Neural progenitor cell (in vitro differentiated cells): ENCODE results near the gene ZNF107. TPM values are rescaled to one million over a fixed set of nuclear protein-coding genes. Genes with fewer than 3 reads are reported as not detected.

Experiments used
- DNase-seq: peaks from one replicate; pipeline ENCODE4 v3.0.0-alpha.2; 2016; ENCODE audit warnings: low spot score
- H2AFZ ChIP-seq: fragments of 200-600 bp; sonication (generic); replicated peaks from 2 replicates; pipeline ENCODE4 v1.6.1; 2016; ENCODE audit warnings: antibody characterized with exemption
- H3F3A ChIP-seq: fragments of 200-600 bp; sonication (generic); 2 replicates; pipeline ENCODE4 v1.6.1; 2016; ENCODE audit warnings: antibody characterized with exemption, low read depth
- H3K27ac ChIP-seq: fragments of 200-600 bp; sonication (generic); 2 replicates; pipeline ENCODE4 v1.5.1; 2016; ENCODE audit warnings: mild to moderate bottlenecking
- H3K27me3 ChIP-seq: fragments of 200-600 bp; sonication (generic); 2 replicates; pipeline ENCODE4 v1.6.1; 2016; ENCODE audit warnings: mild to moderate bottlenecking, moderate library complexity
- H3K36me3 ChIP-seq: fragments of 200-600 bp; sonication (generic); 2 replicates; pipeline ENCODE4 v1.5.1; 2016
- H3K4me1 ChIP-seq: fragments of 200-600 bp; sonication (generic); 2 replicates; pipeline ENCODE4 v1.6.1; 2016; ENCODE audit warnings: mixed run types
- H3K4me2 ChIP-seq: fragments of 200-600 bp; sonication (generic); 2 replicates; pipeline ENCODE4 v1.6.1; 2016
- H3K4me3 ChIP-seq: fragments of 200-600 bp; sonication (generic); 2 replicates; pipeline ENCODE4 v1.5.1; 2016
- H3K79me2 ChIP-seq: fragments of 200-600 bp; sonication (generic); 2 replicates; pipeline ENCODE4 v1.6.1; 2016; ENCODE audit warnings: low read depth
- H3K9ac ChIP-seq: fragments of 200-600 bp; sonication (generic); 2 replicates; pipeline ENCODE4 v1.6.1; 2016
- H3K9me3 ChIP-seq: fragments of 200-600 bp; sonication (generic); 2 replicates; pipeline ENCODE4 v1.5.1; 2016; ENCODE audit warnings: low read depth
- H4K20me1 ChIP-seq: fragments of 200-600 bp; sonication (generic); 2 replicates; pipeline ENCODE4 v1.6.1; 2016; ENCODE audit warnings: low read depth
- H3K27ac Mint-ChIP-seq: 3 replicates; pipeline ENCODE4 v1.8.0; 2021; ENCODE audit warnings: mixed read lengths
- H3K27me3 Mint-ChIP-seq: 2 replicates; pipeline ENCODE4 v1.8.0; 2022; ENCODE audit warnings: low read depth, mild to moderate bottlenecking, inconsistent platforms, moderate library complexity, mixed read lengths; ENCODE audit not compliant: insufficient read depth
- H3K36me3 Mint-ChIP-seq: 3 replicates; pipeline ENCODE4 v1.8.0; 2021; ENCODE audit warnings: mixed read lengths
- H3K4me1 Mint-ChIP-seq: 3 replicates; pipeline ENCODE4 v1.8.0; 2021; ENCODE audit warnings: mixed read lengths
- H3K4me3 Mint-ChIP-seq: 3 replicates; pipeline ENCODE4 v1.8.0; 2021; ENCODE audit warnings: mild to moderate bottlenecking, moderate library complexity, mixed read lengths
- H3K9me3 Mint-ChIP-seq: 3 replicates; pipeline ENCODE4 v1.8.0; 2020; ENCODE audit warnings: mixed read lengths
- EZH2 ChIP-seq: fragments of 200-600 bp; sonication (generic); IDR thresholded peaks from 2 replicates; pipeline ENCODE4 v1.6.1; 2017; ENCODE audit warnings: antibody characterized with exemption, mild to moderate bottlenecking, moderate library complexity
- EZH2phosphoT487 ChIP-seq: fragments of 200-600 bp; sonication (generic); IDR thresholded peaks from 2 replicates; pipeline ENCODE4 v1.6.1; 2017; ENCODE audit warnings: antibody characterized with exemption
- total RNA-seq: library from RNA; depleted of rRNA; stranded (reverse); fragments of >200 nt; gene quantifications from 2 replicates; pipeline ENCODE4 v1.2.3, GENCODE V29; 2015; ENCODE audit warnings: low replicate concordance
- TF ChIP-seq, protein P1 (sequence below): fragments of 200-600 bp; sonication (generic); IDR thresholded peaks from 2 replicates; pipeline ENCODE4 v1.5.1; 2017; ENCODE audit warnings: antibody characterized with exemption, mild to moderate bottlenecking

The ZNF107 gene
- total RNA-seq, result 9.1 and 18.9 TPM in 2 replicates

DNA sequence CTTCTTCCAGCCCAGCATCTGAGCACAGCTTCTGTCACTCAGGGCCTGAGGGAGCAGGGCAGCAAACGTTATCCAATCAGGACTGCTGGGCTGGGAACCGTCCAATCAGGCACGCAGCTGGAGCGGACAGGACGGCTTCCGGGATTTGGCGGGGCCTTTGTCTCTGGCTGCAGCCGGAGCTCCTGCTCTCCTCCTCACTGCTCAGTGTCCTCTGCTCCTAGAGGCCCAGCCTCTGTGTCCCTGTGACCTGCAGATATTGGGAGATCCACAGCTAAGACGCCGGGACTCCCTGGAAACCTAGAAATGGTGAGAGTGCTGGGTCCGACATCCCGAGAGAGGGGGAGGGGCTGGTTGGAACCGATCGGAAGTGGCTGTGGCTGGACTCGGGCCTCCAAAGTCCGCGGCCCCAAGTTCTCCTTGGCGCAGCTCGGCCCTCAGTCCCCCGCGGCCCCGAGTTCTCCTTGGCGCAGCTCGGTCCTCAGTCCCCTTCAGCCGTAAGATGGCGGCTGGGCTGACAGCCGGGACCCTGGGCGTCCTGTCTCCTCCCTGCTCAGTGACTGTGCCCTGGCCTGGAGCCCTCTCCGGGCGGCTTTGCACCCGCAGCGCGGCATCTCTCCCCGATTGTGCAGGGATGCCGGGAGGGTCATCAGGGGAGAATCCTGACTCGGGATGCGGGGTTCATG lies at the start of gene ZNF107:
Gene ZNF107, plus strand, starts transcription at position 154 of the 683 bp plus-strand sequence. Its CDS starts 150 bp downstream, at position 304.
- peak within 1 kb of the TSS; percentile 76 for H3K4me2 ChIP-seq
- no peaks in the 10 kb centered on the region for H4K20me1 ChIP-seq
- peaks cover 43% of the 10 kb centered on the region for H3K9me3 Mint-ChIP-seq
- peaks cover 46% of the 10 kb centered on the region for H3K79me2 ChIP-seq
- H3K27ac ChIP-seq, result peak within 1 kb of the TSS; percentile 85
- DNase-seq, result peak; percentile 82
- H3K4me3 Mint-ChIP-seq, result peak within 1 kb of the TSS; percentile 95
- H3K27ac Mint-ChIP-seq, result peak within 1 kb of the TSS; percentile 98
- TF ChIP-seq EZH2 (no peak), EZH2phosphoT487 (no peak)
- TF ChIP-seq, protein P1, sequence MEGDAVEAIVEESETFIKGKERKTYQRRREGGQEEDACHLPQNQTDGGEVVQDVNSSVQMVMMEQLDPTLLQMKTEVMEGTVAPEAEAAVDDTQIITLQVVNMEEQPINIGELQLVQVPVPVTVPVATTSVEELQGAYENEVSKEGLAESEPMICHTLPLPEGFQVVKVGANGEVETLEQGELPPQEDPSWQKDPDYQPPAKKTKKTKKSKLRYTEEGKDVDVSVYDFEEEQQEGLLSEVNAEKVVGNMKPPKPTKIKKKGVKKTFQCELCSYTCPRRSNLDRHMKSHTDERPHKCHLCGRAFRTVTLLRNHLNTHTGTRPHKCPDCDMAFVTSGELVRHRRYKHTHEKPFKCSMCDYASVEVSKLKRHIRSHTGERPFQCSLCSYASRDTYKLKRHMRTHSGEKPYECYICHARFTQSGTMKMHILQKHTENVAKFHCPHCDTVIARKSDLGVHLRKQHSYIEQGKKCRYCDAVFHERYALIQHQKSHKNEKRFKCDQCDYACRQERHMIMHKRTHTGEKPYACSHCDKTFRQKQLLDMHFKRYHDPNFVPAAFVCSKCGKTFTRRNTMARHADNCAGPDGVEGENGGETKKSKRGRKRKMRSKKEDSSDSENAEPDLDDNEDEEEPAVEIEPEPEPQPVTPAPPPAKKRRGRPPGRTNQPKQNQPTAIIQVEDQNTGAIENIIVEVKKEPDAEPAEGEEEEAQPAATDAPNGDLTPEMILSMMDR, result no peak
- peaks cover 8% of the 10 kb centered on the region for H3K27me3 Mint-ChIP-seq
- H3K36me3 Mint-ChIP-seq, result peaks cover 31% of the 10 kb centered on the region
- peak within 1 kb of the TSS; percentile 73 for H3K4me3 ChIP-seq
- no peaks in the 10 kb centered on the region for H3K27me3 ChIP-seq
- H3K4me1 ChIP-seq, result no peaks in the 10 kb centered on the region
- H3K36me3 ChIP-seq, result no peaks in the 10 kb centered on the region
- no peaks in the 10 kb centered on the region for H3F3A ChIP-seq
- peak within 1 kb of the TSS; percentile 88 for H3K9ac ChIP-seq
- peaks cover 5% of the 10 kb centered on the region for H3K9me3 ChIP-seq
- peaks cover 9% of the 10 kb centered on the region for H3K4me1 Mint-ChIP-seq
- H2AFZ ChIP-seq, result no peak within 1 kb of the TSS

- Histone ChIP-seq H3K4me3 (no peak overlapping the region), H3K9me3 (peaks cover 22% of the 10 kb centered on the region), H3K27ac (no peak overlapping the region), H3K9ac (no peak overlapping the region), H2AFZ (no peak overlapping the region), H3K4me2 (no peak overlapping the region), H3K79me2 (no peaks in the 10 kb centered on the region), H3K27me3 (no peaks in the 10 kb centered on the region), H4K20me1 (no peaks in the 10 kb centered on the region), H3F3A (no peaks in the 10 kb centered on the region), H3K36me3 (no peaks in the 10 kb centered on the region), H3K4me1 (no peaks in the 10 kb centered on the region)
- peak; percentile 44 for DNase-seq
- H3K36me3 Mint-ChIP-seq, result no peaks in the 10 kb centered on the region
- TF ChIP-seq EZH2, result no peak
- no peak for TF ChIP-seq EZH2phosphoT487
- TF ChIP-seq, protein P1, result peak; percentile 52
- H3K4me1 Mint-ChIP-seq, result no peaks in the 10 kb centered on the region
- no peak overlapping the region for H3K27ac Mint-ChIP-seq
- no peak overlapping the region for H3K4me3 Mint-ChIP-seq
- no peaks in the 10 kb centered on the region for H3K27me3 Mint-ChIP-seq
- peaks cover 58% of the 10 kb centered on the region for H3K9me3 Mint-ChIP-seq
Observed at GRCh38 chr7:64618785-64619456, 47.0 kb upstream of the ZNF107 start.

DNA sequence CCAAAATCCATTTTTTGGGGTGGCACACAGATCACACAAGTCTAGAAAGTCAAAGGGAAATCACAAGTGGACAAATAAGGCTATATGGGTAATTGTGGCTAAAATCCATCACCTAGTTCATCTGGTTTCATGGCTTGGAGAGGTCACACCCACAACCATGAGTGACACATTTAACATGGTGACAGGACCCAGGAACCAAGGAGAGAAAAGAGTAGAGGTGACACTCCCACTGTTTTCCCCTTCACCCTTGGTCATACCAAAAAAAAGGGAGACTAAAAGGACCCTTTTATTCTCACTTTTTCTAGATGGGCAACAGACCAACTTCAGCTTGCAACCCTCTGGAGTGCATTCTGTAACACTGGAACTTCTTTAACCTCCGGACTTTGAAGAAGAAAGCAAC lies 46.2 kb upstream of the ZNF107 start:
- Mint-ChIP-seq H3K4me3 (no peak overlapping the region), H3K27me3 (no peaks in the 10 kb centered on the region), H3K4me1 (no peaks in the 10 kb centered on the region), H3K9me3 (peaks cover 54% of the 10 kb centered on the region), H3K36me3 (no peaks in the 10 kb centered on the region), H3K27ac (no peak overlapping the region)
- no peak for DNase-seq
- H3K9me3 ChIP-seq, result peaks cover 26% of the 10 kb centered on the region
- no peak for TF ChIP-seq EZH2
- TF ChIP-seq EZH2phosphoT487, result no peak
- TF ChIP-seq, protein P1, result no peak
- no peaks in the 10 kb centered on the region for H4K20me1 ChIP-seq
- no peaks in the 10 kb centered on the region for H3K79me2 ChIP-seq
- no peaks in the 10 kb centered on the region for H3K36me3 ChIP-seq
- no peak overlapping the region for H3K4me3 ChIP-seq
- H3K27ac ChIP-seq, result no peak overlapping the region
- no peak overlapping the region for H3K9ac ChIP-seq
- no peaks in the 10 kb centered on the region for H3K4me1 ChIP-seq
- H3K4me2 ChIP-seq, result no peak overlapping the region
- no peak overlapping the region for H2AFZ ChIP-seq
- H3F3A ChIP-seq, result no peaks in the 10 kb centered on the region
- H3K27me3 ChIP-seq, result no peaks in the 10 kb centered on the region
